PC-9 (cell line): Measurements from ENCODE around the gene TECPR1. TPM values are rescaled to one million over a fixed set of nuclear protein-coding genes. Genes with fewer than 3 reads are reported as not detected.

ENCODE experiments used
- BruUV-seq: library from RNA; stranded (reverse); fragments of 400-500 nt; replicated peaks from 2 replicates; lab custom pipeline; 2021; lab: Mats Ljungman, UMichigan
- CTCF ChIA-PET: fragments of 300-600 bp; sonication (Branson Sonifier 250); formaldehyde crosslinking; loops from one replicate; lab custom pipeline; 2022; ENCODE audit warnings: antibody characterized with exemption; lab: Charles Lee
- POLR2A ChIA-PET: fragments of 300-600 bp; sonication (Branson Sonifier 250); formaldehyde crosslinking; loops from one replicate; lab custom pipeline; 2022; ENCODE audit warnings: antibody characterized with exemption; ENCODE audit not compliant: unreplicated experiment; lab: Charles Lee
- DNase-seq, 2 experiments: peaks; one replicate each; pipeline versions ENCODE4 v3.0.0 to v3.0.0-alpha.2; 2015 to 2022; ENCODE audit warnings: mixed read lengths in 1 of 2
- H2AFZ ChIP-seq: fragments of 200-600 bp; sonication (generic); 2 replicates; pipeline ENCODE4 v1.8.1; 2017; ENCODE audit warnings: antibody characterized with exemption
- H3F3A ChIP-seq: fragments of 200-600 bp; sonication (generic); 2 replicates; pipeline ENCODE4 v1.8.1; 2017; ENCODE audit warnings: antibody characterized with exemption, mild to moderate bottlenecking, low read depth; ENCODE audit not compliant: insufficient read depth
- H3K27ac ChIP-seq: fragments of 200-600 bp; sonication (generic); 2 replicates; pipeline ENCODE4 v1.6.1; 2016; ENCODE audit warnings: mixed run types
- H3K27me3 ChIP-seq: fragments of 200-600 bp; sonication (generic); 2 replicates; pipeline ENCODE4 v1.6.1; 2016; ENCODE audit warnings: low read depth, mixed run types; ENCODE audit not compliant: insufficient read depth
- H3K36me3 ChIP-seq: fragments of 200-600 bp; sonication (generic); 2 replicates; pipeline ENCODE4 v1.6.1; 2016; ENCODE audit warnings: low read depth, mixed run types
- H3K4me1 ChIP-seq: fragments of 200-600 bp; sonication (generic); replicated peaks from 2 replicates; pipeline ENCODE4 v1.6.1; 2016; ENCODE audit warnings: mixed run types; ENCODE audit not compliant: insufficient read depth
- H3K4me2 ChIP-seq: fragments of 200-600 bp; sonication (generic); 2 replicates; pipeline ENCODE4 v1.6.1; 2017; ENCODE audit warnings: mixed run types
- H3K4me3 ChIP-seq: fragments of 200-600 bp; sonication (generic); 2 replicates; pipeline ENCODE4 v1.6.1; 2016; ENCODE audit warnings: mixed run types
- H3K79me2 ChIP-seq: fragments of 200-600 bp; sonication (generic); 2 replicates; pipeline ENCODE4 v1.6.1; 2017; ENCODE audit warnings: low read depth, mixed run types
- H3K9me2 ChIP-seq: fragments of 200-600 bp; sonication (generic); 2 replicates; pipeline ENCODE4 v1.8.1; 2017; ENCODE audit warnings: mild to moderate bottlenecking; ENCODE audit not compliant: insufficient read depth
- H3K9me3 ChIP-seq: fragments of 200-600 bp; sonication (generic); 2 replicates; pipeline ENCODE4 v1.8.1; 2016; ENCODE audit warnings: low read depth; ENCODE audit not compliant: insufficient read depth
- H4K20me1 ChIP-seq: fragments of 200-600 bp; sonication (generic); 2 replicates; pipeline ENCODE4 v1.8.1; 2017; ENCODE audit not compliant: insufficient read depth
- EZH2 ChIP-seq: fragments of 200-600 bp; sonication (generic); IDR thresholded peaks from 2 replicates; pipeline ENCODE4 v1.8.0; 2017; ENCODE audit warnings: antibody characterized with exemption, low read depth
- intact Hi-C: fragments of 100-400 bp; cut with micrococcal nuclease; formaldehyde crosslinking; loops from one replicate; pipeline ENCODE4 v1.10.0; 2022; ENCODE audit not compliant: unreplicated experiment
- total RNA-seq: library from RNA; stranded (reverse); gene quantifications from 2 replicates; pipeline ENCODE4 v1.2.3, GENCODE V29; 2021
- TF ChIP-seq, protein P1 (sequence below): fragments of 200-600 bp; sonication (generic); conservative IDR thresholded peaks from 2 replicates; pipeline ENCODE4 v1.6.1; 2017; ENCODE audit warnings: mixed run types, antibody characterized with exemption, mild to moderate bottlenecking, moderate library complexity

TECPR1 gene
- total RNA-seq, 1 experiment from 2014 or later = 22.7 TPM

DNA sequence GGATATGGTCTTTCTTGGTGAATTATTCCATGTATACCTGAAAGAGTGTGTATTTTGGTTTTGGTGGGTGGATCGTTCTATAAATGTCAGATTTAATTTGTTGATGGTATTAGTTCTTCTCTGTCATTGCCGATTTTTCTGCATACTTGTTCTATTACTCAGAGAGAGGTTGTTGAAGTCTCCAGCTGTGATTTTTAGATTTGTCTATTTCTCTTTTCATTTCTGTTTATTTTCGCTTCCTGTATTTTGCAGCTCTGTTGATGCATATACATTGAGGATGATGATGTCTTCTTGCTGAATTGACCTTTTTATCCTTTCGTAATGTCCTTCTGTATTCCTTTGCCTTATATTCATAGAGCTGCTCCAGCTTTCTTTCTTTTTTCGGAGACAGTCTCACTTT, 52.9 kb downstream of the TECPR1 start:
- Histone ChIP-seq H3K79me2 (peaks cover 19% of the 10 kb centered on the region), H3F3A (peaks cover 6% of the 10 kb centered on the region; the same call in 1 of the 2 replicates), H3K9me2 (no peaks in the 10 kb centered on the region), H3K4me2 (no peak overlapping the region), H3K27ac (no peak overlapping the region), H2AFZ (no peak overlapping the region), H3K27me3 (no peaks in the 10 kb centered on the region), H3K36me3 (0 out of 2 replicates have a peak, but pooled peaks cover 4% of the 10 kb centered on the region), H3K9me3 (no peaks in the 10 kb centered on the region), H3K4me3 (no peak overlapping the region), H3K4me1 (no peaks in the 10 kb centered on the region), H4K20me1 (peaks cover 28% of the 10 kb centered on the region)
- BruUV-seq = no TSS peak
- intact Hi-C loops = no loop called here
- CTCF ChIA-PET = interaction anchor here (0.6 kb wide), 1 partner anchor 1049 kb away, joined by 9 read pairs; no protein-coding TSS in a partner anchor
- no peak for TF ChIP-seq EZH2
- TF ChIP-seq, protein P1, sequence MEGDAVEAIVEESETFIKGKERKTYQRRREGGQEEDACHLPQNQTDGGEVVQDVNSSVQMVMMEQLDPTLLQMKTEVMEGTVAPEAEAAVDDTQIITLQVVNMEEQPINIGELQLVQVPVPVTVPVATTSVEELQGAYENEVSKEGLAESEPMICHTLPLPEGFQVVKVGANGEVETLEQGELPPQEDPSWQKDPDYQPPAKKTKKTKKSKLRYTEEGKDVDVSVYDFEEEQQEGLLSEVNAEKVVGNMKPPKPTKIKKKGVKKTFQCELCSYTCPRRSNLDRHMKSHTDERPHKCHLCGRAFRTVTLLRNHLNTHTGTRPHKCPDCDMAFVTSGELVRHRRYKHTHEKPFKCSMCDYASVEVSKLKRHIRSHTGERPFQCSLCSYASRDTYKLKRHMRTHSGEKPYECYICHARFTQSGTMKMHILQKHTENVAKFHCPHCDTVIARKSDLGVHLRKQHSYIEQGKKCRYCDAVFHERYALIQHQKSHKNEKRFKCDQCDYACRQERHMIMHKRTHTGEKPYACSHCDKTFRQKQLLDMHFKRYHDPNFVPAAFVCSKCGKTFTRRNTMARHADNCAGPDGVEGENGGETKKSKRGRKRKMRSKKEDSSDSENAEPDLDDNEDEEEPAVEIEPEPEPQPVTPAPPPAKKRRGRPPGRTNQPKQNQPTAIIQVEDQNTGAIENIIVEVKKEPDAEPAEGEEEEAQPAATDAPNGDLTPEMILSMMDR = no peak
- POLR2A ChIA-PET = interaction anchor here (0.7 kb wide), 1 partner anchor 19 kb away, joined by 10 read pairs; no protein-coding TSS in a partner anchor
- DNase-seq = no peak

DNA sequence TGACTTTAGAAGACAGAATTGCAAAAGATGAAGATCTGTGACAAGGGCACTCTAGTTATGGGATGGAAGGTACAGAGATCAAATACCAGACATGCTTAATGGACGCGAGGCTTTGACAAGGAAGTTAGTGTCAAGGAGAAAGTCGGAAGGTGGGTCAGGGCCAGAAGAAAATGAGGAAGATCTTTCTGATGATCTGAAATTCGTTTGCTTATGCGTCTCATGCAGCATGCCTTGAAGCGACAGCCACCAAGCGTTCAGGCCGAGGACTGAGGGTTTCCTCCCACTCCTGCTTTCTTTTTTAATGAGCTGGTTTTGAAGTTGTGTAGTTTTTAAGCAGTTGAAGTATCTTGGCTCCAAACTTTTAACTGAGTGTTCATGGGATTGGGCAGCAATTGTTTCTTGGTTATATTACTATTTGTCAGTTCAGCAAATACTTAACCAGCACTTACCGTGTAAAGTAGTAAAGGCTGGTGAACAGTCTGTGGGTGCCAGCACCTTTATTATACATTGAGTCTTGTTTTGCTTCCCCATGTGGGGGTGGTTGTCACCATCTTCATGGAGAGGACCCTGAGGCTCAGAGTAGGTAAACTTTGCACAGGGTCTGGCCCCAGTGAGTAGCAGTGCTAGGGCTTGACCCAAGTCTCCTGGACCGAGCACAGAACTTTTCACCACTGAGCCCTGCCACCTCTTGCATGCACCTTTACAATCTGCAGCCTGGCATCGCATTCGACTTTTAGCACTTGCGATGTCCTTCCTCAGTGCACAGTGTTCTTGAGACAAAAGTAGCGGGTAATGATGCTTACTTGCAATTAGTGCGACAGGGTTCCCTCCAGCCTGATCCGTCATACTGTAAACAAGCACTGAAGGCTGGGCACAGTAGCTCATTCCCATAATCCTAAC, 55.1 kb downstream of the TECPR1 start:
- POLR2A ChIA-PET = interaction anchor here (0.6 kb wide), 1 partner anchor 521 kb away, joined by 4 read pairs; no protein-coding TSS in a partner anchor
- Histone ChIP-seq H3K4me3 (no peak overlapping the region), H3F3A (peaks cover 6% of the 10 kb centered on the region; the same call in 1 of the 2 replicates), H3K4me1 (no peaks in the 10 kb centered on the region), H3K9me3 (no peaks in the 10 kb centered on the region), H3K27me3 (no peaks in the 10 kb centered on the region), H3K36me3 (peaks cover 15% of the 10 kb centered on the region; the same call in 1 of the 2 replicates), H3K4me2 (no peak overlapping the region), H2AFZ (no peak overlapping the region), H3K79me2 (peaks cover 19% of the 10 kb centered on the region), H3K9me2 (no peaks in the 10 kb centered on the region), H4K20me1 (peaks cover 24% of the 10 kb centered on the region), H3K27ac (no peak overlapping the region)
- TF ChIP-seq, protein P1 = no peak
- TF ChIP-seq EZH2 = no peak
- CTCF ChIA-PET = no interaction called here
- BruUV-seq = no TSS peak
- intact Hi-C loops = no loop called here
- DNase-seq = no peak

DNA sequence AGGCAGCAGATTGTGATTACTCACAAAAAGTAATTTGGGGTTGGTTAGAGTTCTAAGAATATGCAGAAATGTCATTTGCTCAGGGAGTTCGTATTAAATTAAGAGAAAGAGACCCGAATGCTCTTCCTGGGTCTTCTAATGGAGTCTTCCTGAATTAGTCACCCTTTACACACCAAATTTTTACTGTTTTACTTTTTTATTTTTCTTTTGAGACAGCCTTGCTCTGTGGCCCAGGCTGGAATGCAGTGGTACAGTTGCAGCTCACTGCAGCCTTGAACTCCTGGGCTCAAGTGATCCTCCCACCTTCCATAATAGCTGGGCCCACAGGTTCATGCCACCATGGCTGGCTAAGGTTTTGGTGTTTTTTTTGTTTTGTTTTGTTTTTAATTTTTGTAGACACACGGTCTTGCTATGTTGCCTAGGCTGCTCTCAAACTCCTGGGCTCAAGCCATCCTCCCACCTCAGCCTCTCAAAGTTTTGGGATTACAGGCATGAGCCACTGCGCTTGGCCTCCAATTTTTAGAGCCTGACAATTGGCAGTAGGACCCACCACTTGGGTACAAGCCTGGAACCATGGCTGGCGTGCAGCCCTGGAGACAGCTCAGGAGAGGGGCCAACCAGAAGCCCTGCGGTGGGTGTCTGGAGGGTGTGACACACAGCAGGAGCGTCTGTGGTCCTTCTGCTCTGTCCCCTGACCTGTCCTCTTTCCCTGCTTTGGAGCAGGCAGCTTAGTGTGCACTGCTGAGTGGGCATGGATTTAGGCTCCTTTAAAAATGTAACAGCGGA, 57.2 kb downstream of the TECPR1 start:
- H3K27me3 ChIP-seq = no peaks in the 10 kb centered on the region
- H4K20me1 ChIP-seq = peaks cover 15% of the 10 kb centered on the region
- peaks cover 13% of the 10 kb centered on the region; the same call in 1 of the 2 replicates for H3K36me3 ChIP-seq
- POLR2A ChIA-PET = no interaction called here
- intact Hi-C loops = no loop called here
- H3K4me3 ChIP-seq = no peak overlapping the region
- no peaks in the 10 kb centered on the region for H3K4me1 ChIP-seq
- H3K79me2 ChIP-seq = peaks cover 11% of the 10 kb centered on the region; the same call in 1 of the 2 replicates
- H3K9me2 ChIP-seq = no peaks in the 10 kb centered on the region
- no peak for TF ChIP-seq EZH2
- TF ChIP-seq, protein P1 = no peak
- H2AFZ ChIP-seq = no peak overlapping the region
- no TSS peak for BruUV-seq
- no peaks in the 10 kb centered on the region for H3K9me3 ChIP-seq
- H3F3A ChIP-seq = peaks cover 6% of the 10 kb centered on the region; the same call in 1 of the 2 replicates
- no peak overlapping the region for H3K4me2 ChIP-seq
- no peak overlapping the region for H3K27ac ChIP-seq
- DNase-seq = no peak
- CTCF ChIA-PET = no interaction called here
